Heart left ventricle (tissue), 13 donors: ENCODE measurements around the gene TENM3.

ENCODE experiments used
- POLR2A ChIP-seq, 2 donors: fragments of 450-650 bp; IDR thresholded peaks; one replicate each; pipeline ENCODE4 v1.6.1; 2017; ENCODE audit warnings: antibody characterized with exemption in 2 of 2, mild to moderate bottlenecking in 2 of 2, moderate library complexity in 2 of 2
- TF ChIP-seq, protein P1 (sequence below), 12 donors: fragments of 200-600 bp; sonication (generic) in 4 of 12; IDR thresholded peaks; one replicate each; pipeline versions ENCODE4 v1.5.0 to v1.8.0; 2018 to 2022; ENCODE audit warnings: antibody characterized with exemption in 12 of 12, mild to moderate bottlenecking in 5 of 12
- donor health status: ischemic (EF 13 %, LVEDD 7.1; RV severe dilation, severe dysfunction).
- donor health status: DM: no; HTN: yes; CAD: no.
- donor health status: DM: no; HTN: no; CAD: no.
- donor health status: ischemic (EF 25% LVEDD 6.9; RV normal size, moderate dysfunction).
- donor health status: ischemic (EF 25% LVEDD 5.7; RV mildly dilated, moderate dysfunction).
- donor health status: ischemic (EF 35%, LVEDD 5.7; RV mildly dilated, moderate dysfunction).
- donor health status: nonischemic (EF 11% LVEDD 7.7; RV severe dilation, severe dysfunction).
- donor health status: DM: yes; HTN: yes; CAD: no.
- donor health status: PGD.
- donor health status: ischemic (EF 29% LVEDD 5.4; RV normal size, mild dysfunction).
- donor health status: nonischemic (EF 23%, LVEDD 6.1; RV moderate dilation, normal function).

DNA sequence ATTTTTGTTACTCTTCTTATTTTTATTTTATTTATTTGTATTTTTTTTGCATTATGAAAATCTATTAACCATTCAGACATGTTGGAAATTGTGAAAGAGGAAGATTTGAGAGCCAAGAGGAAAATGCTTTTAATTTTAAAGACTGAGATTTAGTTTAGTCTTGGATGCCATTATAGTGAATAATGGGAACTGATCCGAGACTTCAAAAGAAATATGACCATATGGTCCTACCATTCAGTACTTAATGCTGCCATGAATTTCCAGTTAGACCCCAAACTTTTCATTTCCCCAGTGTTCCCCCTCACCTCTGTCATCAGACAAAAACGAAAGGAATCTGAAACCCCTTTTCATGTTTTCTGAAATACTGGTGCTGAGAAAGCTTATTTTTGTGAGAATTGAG is 95.5 kb downstream of the TENM3 start:
- TF ChIP-seq, protein P1, sequence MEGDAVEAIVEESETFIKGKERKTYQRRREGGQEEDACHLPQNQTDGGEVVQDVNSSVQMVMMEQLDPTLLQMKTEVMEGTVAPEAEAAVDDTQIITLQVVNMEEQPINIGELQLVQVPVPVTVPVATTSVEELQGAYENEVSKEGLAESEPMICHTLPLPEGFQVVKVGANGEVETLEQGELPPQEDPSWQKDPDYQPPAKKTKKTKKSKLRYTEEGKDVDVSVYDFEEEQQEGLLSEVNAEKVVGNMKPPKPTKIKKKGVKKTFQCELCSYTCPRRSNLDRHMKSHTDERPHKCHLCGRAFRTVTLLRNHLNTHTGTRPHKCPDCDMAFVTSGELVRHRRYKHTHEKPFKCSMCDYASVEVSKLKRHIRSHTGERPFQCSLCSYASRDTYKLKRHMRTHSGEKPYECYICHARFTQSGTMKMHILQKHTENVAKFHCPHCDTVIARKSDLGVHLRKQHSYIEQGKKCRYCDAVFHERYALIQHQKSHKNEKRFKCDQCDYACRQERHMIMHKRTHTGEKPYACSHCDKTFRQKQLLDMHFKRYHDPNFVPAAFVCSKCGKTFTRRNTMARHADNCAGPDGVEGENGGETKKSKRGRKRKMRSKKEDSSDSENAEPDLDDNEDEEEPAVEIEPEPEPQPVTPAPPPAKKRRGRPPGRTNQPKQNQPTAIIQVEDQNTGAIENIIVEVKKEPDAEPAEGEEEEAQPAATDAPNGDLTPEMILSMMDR (IDR thresholded peaks at IDR 0.05): no peak
- TF ChIP-seq POLR2A (IDR thresholded peaks at IDR 0.05): no peak
